Upper lobe of left lung (tissue), 4 donors: ENCODE results near the gene GSG1.

ENCODE experiments used
- CTCF ChIP-seq, 6 experiments: fragments of 450-650 bp in 4 of 6; fragments of 200-600 bp in 2 of 6; sonication (generic) in 2 of 6; IDR thresholded peaks; one replicate each; pipeline ENCODE4 v1.5.1; 2016 to 2019; ENCODE audit warnings: antibody characterized with exemption in 6 of 6
- POLR2A ChIP-seq, 4 donors: fragments of 450-650 bp; IDR thresholded peaks; one replicate each; pipeline ENCODE4 v1.5.1; 2016 to 2017; ENCODE audit warnings: antibody characterized with exemption in 4 of 4, mild to moderate bottlenecking in 2 of 4

- TF ChIP-seq CTCF (IDR thresholded peaks at IDR 0.05) (no peak), POLR2A (IDR thresholded peaks at IDR 0.05) (no peak)
These were observed 20.6 kb downstream of the GSG1 start for GRCh38 chr12:13082861-13083260.
